CD4-positive, alpha-beta T cell treated with Interleukin-2 at 100 ng/mL for 4 hours (primary cell): ENCODE results near the gene STPG3.

Experiments used
- DNase-seq: peaks from one replicate; pipeline ENCODE4 v3.0.0-alpha.2; 2020; ENCODE audit warnings: low spot score

The STPG3 gene

GRCh38 chr9:137251194-137251461, at the start of gene STPG3:
Gene STPG3, plus strand, starts transcription at chr9:137251286. Its CDS starts 1 bp downstream, at chr9:137251287.
- no peak for DNase-seq

DNA sequence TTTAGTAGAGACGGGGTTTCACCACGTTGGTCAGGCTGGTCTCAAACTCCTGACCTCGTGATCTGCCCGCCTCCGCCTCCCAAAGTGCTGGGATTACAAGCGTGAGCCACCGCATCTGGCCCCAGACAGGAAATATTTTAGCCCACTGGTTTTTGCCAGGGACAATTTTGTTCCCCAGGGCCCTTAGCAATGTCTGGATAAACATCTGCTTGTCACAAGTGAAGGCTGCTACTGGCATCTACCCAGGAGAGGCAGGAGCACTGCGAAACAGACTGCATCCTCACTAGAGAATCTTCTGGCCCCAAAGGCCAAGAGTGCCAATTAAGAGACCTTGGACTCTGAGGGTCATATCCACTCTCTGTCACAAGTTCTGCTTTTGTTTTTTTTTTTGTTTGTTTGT, 48.1 kb upstream of the STPG3 start:
- no peak for DNase-seq

DNA sequence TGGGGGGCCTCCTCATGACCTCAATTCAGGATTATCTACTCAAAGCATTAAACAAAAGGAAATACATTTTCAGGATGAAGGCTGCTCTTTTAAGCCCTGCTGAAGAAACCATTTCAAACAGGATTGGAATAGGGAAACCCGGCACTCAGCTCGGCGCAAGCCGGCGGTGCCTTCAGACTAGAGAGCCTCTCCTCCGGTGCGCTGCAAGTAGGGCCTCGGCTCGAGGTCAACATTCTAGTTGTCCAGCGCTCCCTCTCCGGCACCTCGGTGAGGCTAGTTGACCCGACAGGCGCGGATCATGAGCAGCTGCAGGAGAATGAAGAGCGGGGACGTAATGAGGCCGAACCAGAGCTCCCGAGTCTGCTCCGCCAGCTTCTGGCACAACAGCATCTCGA, 46.4 kb upstream of the STPG3 start:
- no peak for DNase-seq

GRCh38 chr9:137205126-137206069, 45.7 kb upstream of the STPG3 start, which contains the start of the genes NDOR1 and TMEM203:
Gene NDOR1, plus strand, starts transcription at chr9:137205700. Its CDS starts 78 bp downstream, at chr9:137205778.
Gene TMEM203, minus strand, starts transcription at chr9:137205648. Its CDS starts 234 bp downstream, at chr9:137205414.
- peak; percentile 90 for DNase-seq

DNA sequence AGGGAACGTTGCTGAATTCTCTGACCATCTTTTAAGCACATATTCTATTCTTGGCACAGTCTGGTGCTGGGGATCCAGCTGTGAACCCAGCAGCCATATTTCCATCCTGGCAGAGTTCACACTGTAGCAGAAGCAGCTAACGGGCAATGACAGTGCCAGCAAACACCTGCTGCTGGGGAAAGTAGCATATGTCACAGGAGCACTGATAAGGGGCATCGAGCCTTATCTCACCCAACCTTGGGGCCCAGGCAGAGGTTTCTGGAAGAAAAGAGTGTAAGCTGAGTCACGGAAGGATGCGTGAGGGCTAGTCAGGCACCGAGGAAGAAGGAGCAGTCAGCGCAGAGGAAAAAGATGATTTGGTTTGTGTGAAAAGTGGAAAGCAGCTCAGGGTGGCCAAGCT, 44.5 kb upstream of the STPG3 start:
- no peak for DNase-seq

DNA sequence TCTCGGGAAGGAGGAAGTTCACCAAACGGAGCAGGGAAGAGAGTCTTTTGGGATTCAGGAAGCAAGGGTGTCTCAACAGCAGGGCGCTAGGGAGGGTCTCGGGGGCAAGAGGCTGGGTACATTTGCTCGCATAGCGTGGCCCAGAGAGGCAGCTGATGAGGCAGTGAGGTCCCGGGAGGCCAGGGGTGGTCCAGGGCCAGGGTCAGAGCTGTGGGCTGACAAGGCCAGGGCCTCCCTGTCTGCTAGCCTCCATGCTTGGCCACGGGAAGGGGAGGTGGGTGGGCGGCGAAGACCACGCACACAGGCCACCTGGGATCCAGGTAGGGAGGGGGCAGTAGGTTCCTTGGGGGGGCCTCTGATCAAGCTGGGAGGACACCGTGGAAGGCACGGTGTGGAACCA, 39.6 kb upstream of the STPG3 start:
- DNase-seq, result no peak

- DNase-seq, result no peak
These were observed 38.6 kb upstream of the STPG3 start for GRCh38 chr9:137212520-137212919.

DNA sequence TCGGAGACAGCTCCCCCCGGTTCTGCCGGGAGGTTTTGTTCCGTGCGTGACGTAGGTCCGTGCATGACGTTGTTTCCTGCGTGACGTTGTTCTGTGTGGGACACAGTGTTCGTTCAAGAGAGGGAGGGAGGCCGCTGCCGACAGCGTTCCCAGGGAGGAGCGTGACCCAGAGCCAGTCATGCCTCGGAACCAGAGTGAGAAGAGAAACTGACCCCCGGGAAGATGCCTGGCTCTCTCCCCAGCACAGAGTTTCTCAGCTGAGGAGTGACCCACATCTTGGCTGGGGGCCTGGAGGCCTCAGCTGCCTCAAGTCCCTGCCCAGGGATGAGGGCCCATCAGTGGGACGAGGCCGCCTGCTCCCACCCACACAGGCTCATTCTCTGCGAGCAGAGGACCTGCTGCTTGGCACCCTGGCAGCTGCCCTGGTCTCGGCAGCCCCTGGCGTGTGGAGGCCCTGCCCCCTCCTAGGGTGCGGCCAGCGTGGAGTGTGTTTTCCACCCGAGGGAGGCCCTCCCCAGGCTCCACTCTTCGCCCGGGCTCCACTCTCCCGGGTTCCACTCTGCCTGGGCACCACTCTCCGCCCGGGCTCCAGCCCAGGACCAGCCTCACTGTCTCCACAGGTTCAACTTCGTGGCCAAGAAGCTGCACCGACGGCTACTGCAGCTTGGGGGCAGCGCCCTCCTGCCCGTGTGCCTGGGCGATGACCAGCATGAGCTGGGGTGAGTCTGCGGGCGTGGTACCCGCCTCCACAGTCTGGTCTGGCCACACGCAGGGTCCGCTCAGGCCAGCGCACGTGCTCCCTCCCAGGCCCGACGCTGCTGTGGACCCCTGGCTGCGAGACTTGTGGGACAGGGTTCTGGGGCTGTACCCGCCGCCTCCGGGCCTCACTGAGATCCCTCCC, 37.7 kb upstream of the STPG3 start:
- DNase-seq, result no peak

DNA sequence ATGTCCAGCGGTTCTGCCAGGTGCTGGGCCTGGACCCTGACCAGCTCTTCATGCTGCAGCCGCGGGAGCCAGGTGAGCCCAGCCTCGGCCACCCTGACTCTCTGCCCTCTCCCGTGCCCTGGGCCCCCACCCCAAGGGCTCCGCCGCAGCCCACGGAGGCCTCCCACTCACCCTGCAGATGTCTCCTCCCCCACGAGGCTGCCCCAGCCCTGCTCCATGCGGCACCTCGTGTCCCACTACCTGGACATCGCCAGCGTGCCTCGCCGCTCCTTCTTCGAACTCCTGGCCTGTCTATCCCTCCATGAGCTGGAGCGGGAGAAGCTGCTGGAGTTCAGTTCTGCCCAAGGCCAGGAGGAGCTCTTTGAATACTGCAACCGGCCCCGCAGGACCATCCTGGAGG, 36.5 kb upstream of the STPG3 start:
- DNase-seq, result no peak

DNA sequence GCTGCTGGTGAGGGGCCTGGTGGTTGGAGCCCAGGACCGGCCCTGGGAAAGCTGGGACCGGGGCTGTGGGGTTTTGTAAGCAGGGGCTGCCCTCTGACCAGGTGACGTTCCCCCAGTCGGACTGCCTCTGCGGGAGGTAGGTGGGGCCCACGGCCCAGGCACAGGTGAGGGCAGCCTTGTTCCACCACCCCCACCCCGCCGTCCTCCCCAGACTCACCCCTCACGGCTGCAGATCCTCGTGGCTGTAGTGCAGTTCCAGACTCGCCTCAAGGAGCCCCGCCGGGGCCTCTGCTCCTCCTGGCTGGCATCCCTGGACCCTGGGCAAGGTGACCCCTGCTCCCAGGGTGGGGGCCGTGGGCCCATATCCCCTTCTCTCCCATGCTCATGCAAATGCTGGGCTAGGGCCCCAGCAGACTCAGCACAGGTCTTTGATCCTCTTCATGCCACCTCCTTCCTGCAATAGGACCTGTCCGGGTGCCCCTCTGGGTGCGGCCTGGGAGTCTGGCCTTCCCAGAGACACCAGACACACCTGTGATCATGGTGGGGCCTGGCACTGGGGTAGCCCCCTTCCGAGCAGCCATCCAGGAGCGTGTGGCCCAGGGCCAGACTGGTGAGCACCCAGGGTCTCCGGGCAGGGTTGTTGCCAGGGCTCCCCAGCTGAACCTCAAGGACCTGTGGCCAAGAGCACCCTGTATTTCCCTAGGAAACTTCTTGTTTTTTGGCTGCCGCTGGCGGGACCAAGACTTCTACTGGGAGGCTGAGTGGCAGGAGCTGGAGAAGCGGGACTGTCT, 35.7 kb upstream of the STPG3 start:
- no peak for DNase-seq

DNA sequence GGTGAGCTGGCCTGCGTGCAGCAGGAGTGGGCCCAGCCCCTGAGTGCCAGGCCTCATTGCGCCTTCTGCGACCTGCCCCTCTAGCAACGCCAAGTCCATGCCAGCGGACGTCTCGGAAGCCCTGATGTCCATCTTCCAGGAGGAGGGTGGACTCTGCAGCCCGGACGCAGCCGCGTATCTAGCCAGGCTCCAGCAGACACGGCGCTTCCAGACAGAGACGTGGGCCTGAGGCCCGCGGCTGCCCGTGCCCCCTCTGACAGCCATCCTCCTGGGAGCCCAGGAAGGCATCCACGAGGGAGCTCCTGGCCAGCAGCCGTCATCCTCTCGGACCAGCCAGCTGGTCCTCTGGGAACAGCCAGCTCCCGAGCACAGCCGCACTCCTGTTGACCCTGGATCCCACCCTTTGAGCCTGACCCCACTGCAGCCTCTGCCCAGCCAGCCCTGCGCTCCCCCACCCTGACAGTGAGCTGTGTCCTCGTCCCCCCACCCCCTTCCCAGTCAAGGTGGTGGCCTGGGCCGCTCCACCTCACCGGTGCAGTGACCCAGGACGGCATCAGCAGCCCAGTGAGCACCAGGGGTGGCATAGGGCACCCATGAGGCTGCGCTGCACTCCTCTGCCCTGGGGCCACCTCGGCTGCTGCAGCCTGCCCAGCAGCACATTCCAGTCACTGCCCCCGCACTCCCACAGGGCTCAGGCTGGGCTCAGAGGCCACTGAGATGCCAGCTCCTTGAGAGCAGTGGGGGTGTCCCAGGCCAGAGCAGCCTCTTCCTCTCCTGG, 34.7 kb upstream of the STPG3 start:
- DNase-seq, result no peak

DNA sequence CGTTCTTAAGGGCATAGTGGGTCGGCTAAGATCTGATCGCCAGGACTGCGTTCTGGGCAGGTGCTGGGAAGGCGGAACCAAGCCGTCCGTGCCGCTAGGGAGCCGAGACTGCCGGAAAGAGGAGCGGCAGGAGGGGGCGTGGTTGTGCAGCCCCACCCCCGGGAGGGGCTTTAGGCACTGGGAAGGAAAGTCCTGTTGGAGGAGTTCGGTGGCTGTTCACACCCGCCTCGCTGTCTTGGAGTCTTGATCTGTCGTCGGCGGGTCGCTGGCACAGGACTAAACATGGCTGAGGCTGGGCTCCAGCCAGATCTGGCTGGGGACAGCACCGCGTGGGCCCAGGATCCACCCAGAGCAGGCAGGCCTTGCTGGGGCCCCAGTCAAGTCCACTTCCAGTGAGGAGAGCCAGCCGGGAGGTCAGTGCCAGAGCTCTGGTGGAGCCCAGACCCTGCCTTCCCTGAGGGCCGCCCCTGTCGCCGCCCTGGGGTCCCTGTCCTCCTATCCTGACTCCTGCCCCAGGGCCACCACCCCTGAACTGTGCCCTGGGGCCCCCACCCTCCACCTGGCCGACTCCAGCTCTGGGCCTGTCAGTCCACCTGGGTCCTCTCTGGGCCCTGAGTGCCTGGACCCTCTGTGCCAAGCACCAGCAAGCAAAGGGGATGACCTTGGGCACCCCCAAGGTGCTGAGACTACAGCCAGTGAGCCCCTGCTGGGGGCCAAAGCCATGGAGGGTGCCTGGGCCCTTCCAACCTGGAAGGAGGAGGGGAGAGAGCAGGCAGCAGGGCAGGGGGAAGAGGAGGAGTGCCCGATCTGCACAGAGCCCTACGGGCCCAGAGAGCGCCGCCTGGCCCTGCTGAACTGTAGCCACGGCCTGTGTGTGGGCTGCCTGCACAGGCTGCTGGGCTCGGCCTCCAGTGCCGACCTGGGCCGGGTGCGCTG, 33.5 kb upstream of the STPG3 start:
- DNase-seq, result no peak

GRCh38 chr9:137218212-137218753, 32.8 kb upstream of the STPG3 start:
- no peak for DNase-seq

GRCh38 chr9:137218754-137219271, 32.3 kb upstream of the STPG3 start:
- no peak for DNase-seq

DNA sequence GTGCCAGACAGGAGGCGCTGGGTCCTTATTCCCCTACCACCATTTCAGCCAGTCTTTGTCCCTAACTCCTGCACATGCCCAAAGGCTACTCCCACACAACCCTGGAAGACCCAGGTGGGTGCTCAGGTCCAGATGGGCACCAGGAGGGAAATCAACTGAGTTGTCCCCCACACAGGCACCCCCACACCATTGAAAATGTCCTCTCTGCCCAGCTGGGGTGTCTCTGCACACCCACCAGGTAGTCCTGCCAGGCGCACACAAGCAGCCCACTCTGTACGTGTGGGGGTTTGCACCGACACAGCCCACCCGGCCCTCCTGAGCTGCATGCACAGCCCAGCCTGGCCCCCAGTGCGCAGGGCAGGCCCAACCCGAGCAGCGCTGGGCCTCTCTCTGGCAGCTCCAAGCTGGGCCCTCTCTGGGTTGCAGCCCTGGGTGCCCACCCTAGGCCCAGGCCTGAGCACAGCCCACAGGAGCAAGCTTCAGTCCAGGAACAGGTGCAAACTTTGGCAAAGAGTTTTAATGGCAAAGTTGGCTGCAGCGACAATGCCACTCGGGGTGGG, 31.2 kb upstream of the STPG3 start:
- DNase-seq, result no peak

DNA sequence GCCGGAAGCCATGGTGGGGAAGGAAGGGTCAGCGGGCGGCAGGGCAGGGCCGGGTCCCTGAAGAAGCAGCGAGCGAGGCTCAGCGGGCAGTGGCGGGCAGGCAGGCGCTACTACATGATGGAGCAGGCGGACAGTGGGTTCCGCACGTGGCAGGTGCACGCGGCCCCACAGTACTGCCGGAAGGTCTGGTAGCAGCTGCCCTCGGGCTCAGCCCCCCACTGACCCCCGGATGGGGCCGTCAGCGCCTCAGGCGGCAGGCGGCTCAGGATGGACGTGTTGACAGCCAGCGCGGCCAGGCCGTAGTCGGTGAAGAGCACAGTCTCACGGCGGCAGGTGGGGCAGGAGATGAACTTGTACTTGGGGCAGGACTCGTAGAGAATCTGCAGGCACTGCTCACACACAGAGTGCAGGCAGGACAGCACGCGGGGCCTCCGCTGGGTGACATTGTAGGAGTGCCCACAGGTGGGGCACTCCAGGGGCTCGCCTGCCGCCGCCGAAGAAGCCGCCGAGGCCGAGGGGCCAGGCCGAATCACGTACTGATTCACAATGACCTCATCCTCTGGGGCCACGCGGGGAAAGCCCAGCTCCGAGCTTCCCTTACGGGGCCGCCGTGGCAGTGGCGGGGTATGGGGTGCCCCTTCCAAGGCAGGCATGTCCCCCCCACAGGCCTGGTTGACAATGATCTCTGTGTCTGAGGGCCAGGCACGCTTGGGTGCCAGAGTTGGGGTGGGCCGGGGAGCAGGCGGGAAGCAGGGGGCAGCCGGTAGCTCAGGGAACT, 30.6 kb upstream of the STPG3 start:
- no peak for DNase-seq

DNA sequence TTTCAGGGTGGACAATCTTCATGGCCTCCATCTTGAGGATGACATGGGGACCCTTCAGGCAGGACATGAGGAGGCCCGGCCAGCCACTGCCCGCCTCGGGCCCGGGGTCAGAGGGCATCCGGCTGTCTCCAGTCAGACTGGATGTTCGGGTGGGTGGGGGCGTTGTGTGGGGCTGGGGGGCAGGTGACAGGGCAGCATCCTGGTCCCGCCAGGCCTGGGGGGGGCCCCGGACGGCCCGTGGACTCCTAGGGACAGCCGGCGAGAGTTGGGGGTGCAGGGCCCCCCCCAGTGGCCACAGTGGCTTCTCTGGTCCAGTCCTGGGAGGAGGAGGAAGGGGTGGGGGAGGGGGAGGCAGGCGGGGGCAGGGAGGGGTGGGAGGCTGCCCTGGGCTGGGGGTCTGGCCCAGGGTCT, 30.0 kb upstream of the STPG3 start:
- no peak for DNase-seq

- DNase-seq, result no peak
These were observed 29.5 kb upstream of the STPG3 start for GRCh38 chr9:137221506-137222111.
